Choroid plexus epithelial cell (primary cell): ENCODE measurements around the gene DNAJB5.
A peak's percentile ranks its signal among the peaks of the same experiment; 100 is the strongest.

ENCODE experiments used
- DNase-seq: peaks from one replicate; pipeline ENCODE4 v3.0.0-alpha.2; 2010; ENCODE audit warnings: low read depth
- H3K4me3 ChIP-seq: 2 replicates; pipeline ENCODE4 v1.5.1; 2011; ENCODE audit warnings: low read depth, mild to moderate bottlenecking, control low read depth, low read length, moderate library complexity
- CTCF ChIP-seq: conservative IDR thresholded peaks from 2 replicates; pipeline ENCODE4 v1.5.1; 2011; ENCODE audit warnings: low read depth, mild to moderate bottlenecking, control low read depth, inconsistent platforms, low read length, moderate library complexity

Gene DNAJB5

GRCh38 chr9:35042081-35042604 is 52.6 kb downstream of the DNAJB5 start:
- TF ChIP-seq CTCF = no peak
- H3K4me3 ChIP-seq = no peak overlapping the region
- peak; percentile 47 for DNase-seq

- H3K4me3 ChIP-seq = no peak overlapping the region
- DNase-seq = no peak
- TF ChIP-seq CTCF = no peak
Observed at GRCh38 chr9:35042891-35043545, 53.5 kb downstream of the DNAJB5 start.

- TF ChIP-seq CTCF = no peak
- no peak for DNase-seq
- no peak overlapping the region for H3K4me3 ChIP-seq
Observed at GRCh38 chr9:35044071-35044470, 54.5 kb downstream of the DNAJB5 start.
